ENCODE results near the gene TRHDE.

DNA sequence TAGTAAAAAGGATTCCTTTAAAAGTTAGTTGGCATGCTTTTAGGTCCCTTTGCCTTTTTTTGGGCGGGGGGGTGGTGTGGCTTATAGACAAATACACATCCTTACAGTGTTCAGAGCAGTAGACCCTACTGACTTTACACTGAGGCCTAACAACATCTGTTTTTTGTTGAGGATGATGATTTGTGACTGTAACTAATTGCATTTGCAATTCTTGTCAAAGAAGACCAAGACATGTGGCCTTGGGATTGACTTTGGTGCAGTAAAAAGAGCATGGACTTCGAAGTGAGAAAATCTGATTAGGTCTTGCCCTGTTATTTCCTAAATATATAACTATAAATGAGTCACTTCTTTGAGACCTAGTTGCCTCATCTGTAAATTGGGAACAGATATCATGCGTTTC, 77.3 kb downstream of the TRHDE start:
- TF ChIP-seq POLR2A (IDR thresholded peaks at IDR 0.05; ENCODE audit: low read depth, low read length) (no peak), POLR2AphosphoS5 (IDR thresholded peaks at IDR 0.05; ENCODE audit: low read depth, low read length) (no peak), SPI1 (IDR thresholded peaks at IDR 0.05; ENCODE audit: low read depth, low read length) (no peak), POU2F2 (IDR thresholded peaks at IDR 0.05; ENCODE audit: low read depth, low read length) (no peak), TAF1 (IDR thresholded peaks at IDR 0.05; ENCODE audit: low read depth, low read length) (no peak)
